Activated B cell treated with CpG ODN at 0.5 μM for 24 hours (primary cell): ENCODE measurements around the gene DSCAML1. TPM values are rescaled to one million over a fixed set of nuclear protein-coding genes. Genes with fewer than 3 reads are reported as not detected.

ENCODE experiments used
- ATAC-seq: fragments of 200-7000 bp; cut with Tn5 transposase; one replicate; pipeline ENCODE4 v1.10.0; 2021; ENCODE audit warnings: low read depth, mild to moderate bottlenecking, moderate library complexity
- CTCF ChIA-PET: fragments of 350-600 bp; sonication (Branson Sonifier 250); formaldehyde crosslinking; loops from one replicate; lab custom pipeline; 2021; ENCODE audit warnings: antibody characterized with exemption; lab: Charles Lee
- POLR2A ChIA-PET: fragments of 350-600 bp; sonication (Branson Sonifier 250); formaldehyde crosslinking; loops from one replicate; lab custom pipeline; 2021; ENCODE audit warnings: antibody characterized with exemption; lab: Charles Lee
- DNase-seq: peaks from one replicate; pipeline ENCODE4 v3.0.0; 2022
- H3K27ac Mint-ChIP-seq: one replicate; pipeline ENCODE4 v1.8.0; 2020; ENCODE audit warnings: mixed read lengths
- H3K27me3 Mint-ChIP-seq: one replicate; pipeline ENCODE4 v1.8.0; 2021; ENCODE audit warnings: mixed read lengths
- H3K36me3 Mint-ChIP-seq: one replicate; pipeline ENCODE4 v1.8.0; 2021; ENCODE audit warnings: low read depth, mixed read lengths
- H3K4me1 Mint-ChIP-seq: one replicate; pipeline ENCODE4 v1.8.0; 2021; ENCODE audit warnings: mixed read lengths
- H3K4me3 Mint-ChIP-seq: one replicate; pipeline ENCODE4 v1.8.0; 2020; ENCODE audit warnings: mild to moderate bottlenecking, mixed read lengths
- H3K9me3 Mint-ChIP-seq: one replicate; pipeline ENCODE4 v1.8.0; 2020; ENCODE audit warnings: mixed read lengths
- intact Hi-C: fragments of 100-400 bp; cut with micrococcal nuclease; formaldehyde crosslinking; loops from one replicate; pipeline ENCODE4 v1.15.1; 2024
- total RNA-seq: library from RNA; stranded (reverse); gene quantifications from 2 replicates; pipeline ENCODE4 v1.2.3, GENCODE V29; 2022
- TF ChIP-seq, protein P1 (sequence below): fragments of 200-600 bp; IDR thresholded peaks from one replicate; pipeline ENCODE4 v1.8.0; 2022; ENCODE audit warnings: antibody characterized with exemption, mild to moderate bottlenecking

Gene DSCAML1
- total RNA-seq, 1 donor from 2014 or later: 3.6 TPM

DNA sequence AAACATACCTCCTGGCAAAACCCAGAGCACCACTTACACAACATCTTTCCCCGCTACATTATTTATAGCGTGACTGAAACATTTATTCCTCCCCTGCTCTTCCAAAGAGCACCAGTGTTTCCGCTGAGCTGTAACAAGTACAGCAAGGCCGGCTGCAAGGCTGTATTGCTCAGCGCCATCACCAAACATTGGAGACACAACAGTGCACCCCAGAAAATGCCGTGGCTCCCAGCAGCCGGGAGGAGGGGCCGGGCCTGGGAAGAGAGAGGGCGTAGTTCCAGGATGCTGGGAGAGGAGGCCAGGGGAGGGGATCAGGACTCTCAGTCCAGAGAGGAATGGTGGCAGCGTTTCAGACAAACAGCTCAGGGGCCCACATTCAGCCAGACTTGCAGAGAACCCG, 133.2 kb downstream of the DSCAML1 start:
- H3K36me3 Mint-ChIP-seq: no peaks in the 10 kb centered on the region
- no peak for ATAC-seq
- ChIA-PET POLR2A (no interaction called here), CTCF (no interaction called here)
- H3K9me3 Mint-ChIP-seq: no peaks in the 10 kb centered on the region
- no peak overlapping the region for H3K4me3 Mint-ChIP-seq
- H3K27ac Mint-ChIP-seq: no peak overlapping the region
- TF ChIP-seq, protein P1, sequence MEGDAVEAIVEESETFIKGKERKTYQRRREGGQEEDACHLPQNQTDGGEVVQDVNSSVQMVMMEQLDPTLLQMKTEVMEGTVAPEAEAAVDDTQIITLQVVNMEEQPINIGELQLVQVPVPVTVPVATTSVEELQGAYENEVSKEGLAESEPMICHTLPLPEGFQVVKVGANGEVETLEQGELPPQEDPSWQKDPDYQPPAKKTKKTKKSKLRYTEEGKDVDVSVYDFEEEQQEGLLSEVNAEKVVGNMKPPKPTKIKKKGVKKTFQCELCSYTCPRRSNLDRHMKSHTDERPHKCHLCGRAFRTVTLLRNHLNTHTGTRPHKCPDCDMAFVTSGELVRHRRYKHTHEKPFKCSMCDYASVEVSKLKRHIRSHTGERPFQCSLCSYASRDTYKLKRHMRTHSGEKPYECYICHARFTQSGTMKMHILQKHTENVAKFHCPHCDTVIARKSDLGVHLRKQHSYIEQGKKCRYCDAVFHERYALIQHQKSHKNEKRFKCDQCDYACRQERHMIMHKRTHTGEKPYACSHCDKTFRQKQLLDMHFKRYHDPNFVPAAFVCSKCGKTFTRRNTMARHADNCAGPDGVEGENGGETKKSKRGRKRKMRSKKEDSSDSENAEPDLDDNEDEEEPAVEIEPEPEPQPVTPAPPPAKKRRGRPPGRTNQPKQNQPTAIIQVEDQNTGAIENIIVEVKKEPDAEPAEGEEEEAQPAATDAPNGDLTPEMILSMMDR: no peak
- H3K4me1 Mint-ChIP-seq: no peaks in the 10 kb centered on the region
- H3K27me3 Mint-ChIP-seq: peaks cover 23% of the 10 kb centered on the region
- no peak for DNase-seq
- intact Hi-C loops: no loop called here

DNA sequence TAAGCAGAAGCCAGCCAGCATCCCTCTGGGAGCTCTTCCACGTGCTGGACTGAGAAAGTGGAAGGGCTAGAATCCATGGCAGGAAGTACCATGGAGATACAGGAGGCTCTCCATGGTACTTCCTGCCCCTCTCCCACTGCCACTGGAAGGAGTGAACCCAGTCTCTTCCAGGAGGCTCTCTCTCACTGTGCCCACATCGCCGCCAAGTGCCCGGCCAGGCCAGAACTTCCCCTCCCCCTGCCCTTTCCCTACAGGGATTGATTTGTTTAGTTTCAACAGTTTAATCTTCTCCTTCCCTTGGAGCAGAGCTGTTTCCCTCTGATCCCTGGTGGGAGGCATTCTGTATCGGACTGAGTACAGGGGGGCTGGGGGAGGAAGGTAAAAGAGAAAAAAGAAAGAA, 133.6 kb downstream of the DSCAML1 start:
- ChIA-PET CTCF (no interaction called here), POLR2A (no interaction called here)
- H3K9me3 Mint-ChIP-seq: no peaks in the 10 kb centered on the region
- intact Hi-C loops: no loop called here
- H3K36me3 Mint-ChIP-seq: no peaks in the 10 kb centered on the region
- TF ChIP-seq, protein P1: no peak
- no peaks in the 10 kb centered on the region for H3K4me1 Mint-ChIP-seq
- DNase-seq (no peak), ATAC-seq (no peak)
- no peak overlapping the region for H3K4me3 Mint-ChIP-seq
- no peak overlapping the region for H3K27ac Mint-ChIP-seq
- peaks cover 23% of the 10 kb centered on the region for H3K27me3 Mint-ChIP-seq

DNA sequence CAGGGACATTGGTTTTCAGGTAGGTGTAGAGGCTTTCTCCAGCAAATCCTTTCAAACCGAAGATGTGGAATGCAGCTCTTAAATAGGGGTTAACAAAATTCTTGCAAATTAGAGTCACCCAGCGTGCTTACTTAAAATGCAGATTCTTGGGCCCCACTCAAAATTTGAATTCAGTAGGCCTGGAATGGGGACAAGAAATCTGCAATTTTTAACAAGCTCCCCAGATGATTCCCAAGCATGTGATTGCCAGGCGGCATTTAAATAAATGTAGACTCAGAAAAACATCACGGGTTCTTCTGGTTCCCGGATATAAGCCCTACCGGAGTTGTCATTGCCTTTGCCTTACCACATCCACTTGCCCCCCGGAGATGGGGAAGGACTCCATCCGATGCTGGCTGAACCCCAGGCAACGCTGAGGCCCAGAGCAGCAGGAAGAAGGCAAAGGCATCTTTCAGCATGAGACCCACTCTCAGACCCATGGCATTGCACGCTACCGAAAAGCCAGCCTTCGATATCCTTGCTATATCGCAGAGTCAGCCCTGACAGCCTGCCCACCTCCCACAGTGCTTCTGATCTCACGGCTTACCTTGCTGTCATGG, 134.2 kb downstream of the DSCAML1 start:
- peaks cover 24% of the 10 kb centered on the region for H3K27me3 Mint-ChIP-seq
- no peaks in the 10 kb centered on the region for H3K36me3 Mint-ChIP-seq
- no peak for DNase-seq
- ChIA-PET POLR2A (no interaction called here), CTCF (no interaction called here)
- TF ChIP-seq, protein P1: no peak
- no peak overlapping the region for H3K4me3 Mint-ChIP-seq
- intact Hi-C loops: no loop called here
- no peak for ATAC-seq
- H3K27ac Mint-ChIP-seq: no peak overlapping the region
- no peaks in the 10 kb centered on the region for H3K9me3 Mint-ChIP-seq
- H3K4me1 Mint-ChIP-seq: no peaks in the 10 kb centered on the region

DNA sequence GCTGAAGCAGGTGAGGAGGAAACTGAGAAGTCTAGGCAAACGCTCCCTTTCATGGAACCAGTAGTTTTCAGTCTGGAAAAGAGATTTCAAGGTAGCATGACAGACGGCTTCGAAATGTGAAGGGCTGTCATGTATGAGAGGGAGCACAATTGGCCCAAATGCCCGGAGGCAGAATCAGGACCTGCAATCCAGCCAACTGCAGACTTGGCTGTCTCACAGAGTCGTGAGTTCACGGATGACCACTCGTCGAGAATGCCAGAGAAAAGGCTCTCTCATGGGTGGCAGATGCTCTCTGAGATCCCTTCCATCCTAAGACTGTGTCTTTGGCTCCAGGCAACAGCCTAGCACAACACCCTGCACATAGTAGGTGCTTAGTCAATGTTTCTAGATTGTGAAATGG, 134.8 kb downstream of the DSCAML1 start:
- H3K36me3 Mint-ChIP-seq: no peaks in the 10 kb centered on the region
- no peak overlapping the region for H3K27ac Mint-ChIP-seq
- ChIA-PET CTCF (no interaction called here), POLR2A (no interaction called here)
- no peak overlapping the region for H3K4me3 Mint-ChIP-seq
- no peaks in the 10 kb centered on the region for H3K9me3 Mint-ChIP-seq
- TF ChIP-seq, protein P1: no peak
- ATAC-seq: no peak
- intact Hi-C loops: no loop called here
- H3K27me3 Mint-ChIP-seq: peaks cover 24% of the 10 kb centered on the region
- no peaks in the 10 kb centered on the region for H3K4me1 Mint-ChIP-seq
- no peak for DNase-seq

DNA sequence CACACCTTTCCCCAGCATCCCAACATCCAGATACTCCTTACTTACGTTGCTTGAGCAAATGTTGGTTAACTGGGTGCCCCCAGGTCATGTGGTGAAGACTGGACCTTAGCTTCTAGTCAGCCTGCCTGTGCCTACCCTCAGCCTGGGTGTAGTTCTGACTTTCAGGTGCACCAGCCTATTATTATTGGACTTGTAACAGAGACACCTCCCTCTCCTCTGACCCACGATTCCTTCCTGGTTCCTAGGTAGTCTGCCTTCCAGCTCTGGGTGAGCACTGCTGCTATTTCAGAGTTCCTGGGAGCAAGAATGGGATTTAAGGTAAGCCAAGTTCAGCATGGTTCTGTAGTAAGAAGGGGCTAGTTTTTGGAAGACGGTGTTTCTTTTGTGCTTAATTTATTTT, 138.2 kb downstream of the DSCAML1 start:
- Mint-ChIP-seq H3K4me1 (no peaks in the 10 kb centered on the region), H3K36me3 (no peaks in the 10 kb centered on the region), H3K27ac (no peak overlapping the region), H3K4me3 (no peak overlapping the region), H3K9me3 (no peaks in the 10 kb centered on the region), H3K27me3 (peaks cover 16% of the 10 kb centered on the region)
- TF ChIP-seq, protein P1: no peak
- intact Hi-C loops: no loop called here
- ChIA-PET POLR2A (no interaction called here), CTCF (no interaction called here)
- DNase-seq (no peak), ATAC-seq (no peak)
